ENCODE measurements around the gene VPS4B.
"Not testable (repeated sequence)": the region's sequence is repeated elsewhere in the genome, so short reads cannot be mapped to it uniquely, and the experiment has no call there.

Gene VPS4B

DNA sequence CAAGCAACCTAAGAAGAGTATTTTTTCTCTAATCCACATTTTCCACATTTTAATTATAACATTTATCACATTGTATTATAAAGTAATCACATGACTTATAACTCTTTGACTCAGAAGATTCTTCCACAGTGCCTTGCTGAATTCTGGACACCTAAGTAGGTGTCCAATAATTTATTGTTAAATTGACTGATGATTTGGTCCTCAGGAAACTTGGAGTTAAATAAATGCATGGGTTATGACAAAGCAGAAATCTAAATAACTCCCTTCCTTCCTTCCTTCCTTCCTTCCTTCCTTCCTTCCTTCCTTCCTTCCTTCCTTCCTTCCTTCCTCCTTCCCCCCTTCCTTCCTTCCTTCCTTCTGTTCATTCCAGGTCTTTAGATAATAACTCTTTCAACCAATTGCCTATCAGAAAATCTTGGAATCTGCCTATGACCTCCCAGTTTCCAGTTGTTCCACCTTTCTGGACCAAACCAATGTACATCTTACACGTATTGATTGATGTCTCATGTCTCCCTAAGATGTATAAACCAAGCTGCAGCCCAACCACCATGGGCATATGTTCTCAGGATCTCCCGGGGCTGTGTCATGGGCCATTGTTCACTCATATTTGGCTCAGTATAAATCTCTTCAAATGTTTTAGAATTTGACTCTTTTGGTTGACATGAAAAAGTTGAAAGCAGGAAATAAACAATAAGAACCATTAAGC, 44.8 kb downstream of the VPS4B start:
- no peak for DNase-seq (ENCODE audit: low read depth, low spot score)
- H3K27ac ChIP-seq: no peak overlapping the region

DNA sequence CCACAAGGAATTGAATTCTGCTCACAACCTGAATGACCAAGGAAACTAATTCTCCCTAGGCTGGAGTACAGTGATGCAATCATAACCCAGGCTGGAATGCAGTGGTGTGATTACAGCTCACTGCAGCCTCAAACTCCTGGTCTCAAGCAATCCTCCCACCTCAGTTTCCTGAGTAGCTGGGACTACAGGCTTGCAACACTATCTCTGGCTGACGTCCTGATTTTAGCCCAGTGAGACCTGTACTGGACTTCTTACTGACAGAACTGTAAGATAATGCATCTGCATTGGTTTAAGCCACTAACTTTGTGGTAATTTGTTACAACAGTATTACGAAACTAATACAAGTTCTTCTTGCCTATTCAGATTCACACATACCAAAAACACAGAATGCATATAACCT, 45.7 kb downstream of the VPS4B start:
- DNase-seq (ENCODE audit: low read depth, low spot score): no peak
- H3K27ac ChIP-seq: no peak overlapping the region

DNA sequence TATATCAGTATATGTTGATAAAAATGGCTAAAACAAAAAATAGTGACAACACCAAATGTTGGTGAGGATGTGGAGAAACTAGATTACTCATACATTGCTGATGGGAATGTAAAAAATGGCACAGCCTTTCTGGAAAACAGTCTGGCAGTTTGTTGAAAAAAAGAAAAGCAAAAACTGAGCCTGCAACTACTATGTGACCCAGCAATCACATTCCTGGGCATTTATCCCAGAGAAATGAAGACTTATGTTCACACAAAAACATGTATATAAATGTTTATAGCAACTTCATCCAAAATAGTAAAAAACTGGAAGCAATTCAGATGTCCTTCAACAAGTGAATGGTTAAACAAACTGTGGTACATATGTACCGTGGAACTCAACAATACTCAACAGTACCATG, 47.7 kb downstream of the VPS4B start:
- no peak overlapping the region for H3K27ac ChIP-seq
- no peak for DNase-seq (ENCODE audit: low read depth, low spot score)

DNA sequence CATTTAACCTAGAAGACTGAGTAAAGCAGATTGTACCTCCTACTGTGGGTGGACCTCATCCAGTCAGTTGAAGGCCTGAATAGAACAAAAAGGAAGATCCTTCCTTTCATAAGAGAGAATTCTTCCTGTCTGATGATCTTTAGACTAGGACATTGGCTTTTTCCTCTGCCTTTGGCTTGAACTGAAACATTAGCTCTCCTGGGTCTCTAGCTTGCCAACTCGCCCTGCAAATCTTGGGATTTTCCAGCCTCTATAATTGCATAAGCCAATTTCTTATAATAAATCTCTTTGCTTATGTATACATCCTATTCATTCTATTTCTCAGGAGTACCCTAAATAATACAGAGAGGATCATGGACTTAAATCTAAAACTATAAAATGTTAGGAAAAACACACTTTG, 49.1 kb downstream of the VPS4B start:
- no peak overlapping the region for H3K27ac ChIP-seq
- no peak for DNase-seq (ENCODE audit: low read depth, low spot score)

DNA sequence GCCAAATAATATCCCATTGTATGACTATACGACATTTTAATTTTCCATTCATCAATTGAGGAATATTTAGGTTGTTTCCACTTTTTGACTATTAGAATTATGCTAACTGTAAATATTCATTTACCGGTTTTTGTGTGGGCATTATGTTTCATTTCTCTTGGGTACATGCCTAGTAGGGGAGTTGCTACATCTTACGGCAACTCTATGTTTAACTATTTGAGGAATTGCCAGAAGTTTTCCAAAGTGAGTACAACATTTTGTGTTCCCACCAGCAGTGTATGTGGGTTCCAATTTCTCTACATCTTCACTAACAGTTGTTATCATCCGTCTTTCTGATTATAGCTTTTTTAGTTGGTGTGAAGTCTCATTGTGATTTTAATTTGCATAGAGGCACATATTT, 53.7 kb downstream of the VPS4B start:
- no peak overlapping the region for H3K27ac ChIP-seq
- DNase-seq (ENCODE audit: low read depth, low spot score): no peak

DNA sequence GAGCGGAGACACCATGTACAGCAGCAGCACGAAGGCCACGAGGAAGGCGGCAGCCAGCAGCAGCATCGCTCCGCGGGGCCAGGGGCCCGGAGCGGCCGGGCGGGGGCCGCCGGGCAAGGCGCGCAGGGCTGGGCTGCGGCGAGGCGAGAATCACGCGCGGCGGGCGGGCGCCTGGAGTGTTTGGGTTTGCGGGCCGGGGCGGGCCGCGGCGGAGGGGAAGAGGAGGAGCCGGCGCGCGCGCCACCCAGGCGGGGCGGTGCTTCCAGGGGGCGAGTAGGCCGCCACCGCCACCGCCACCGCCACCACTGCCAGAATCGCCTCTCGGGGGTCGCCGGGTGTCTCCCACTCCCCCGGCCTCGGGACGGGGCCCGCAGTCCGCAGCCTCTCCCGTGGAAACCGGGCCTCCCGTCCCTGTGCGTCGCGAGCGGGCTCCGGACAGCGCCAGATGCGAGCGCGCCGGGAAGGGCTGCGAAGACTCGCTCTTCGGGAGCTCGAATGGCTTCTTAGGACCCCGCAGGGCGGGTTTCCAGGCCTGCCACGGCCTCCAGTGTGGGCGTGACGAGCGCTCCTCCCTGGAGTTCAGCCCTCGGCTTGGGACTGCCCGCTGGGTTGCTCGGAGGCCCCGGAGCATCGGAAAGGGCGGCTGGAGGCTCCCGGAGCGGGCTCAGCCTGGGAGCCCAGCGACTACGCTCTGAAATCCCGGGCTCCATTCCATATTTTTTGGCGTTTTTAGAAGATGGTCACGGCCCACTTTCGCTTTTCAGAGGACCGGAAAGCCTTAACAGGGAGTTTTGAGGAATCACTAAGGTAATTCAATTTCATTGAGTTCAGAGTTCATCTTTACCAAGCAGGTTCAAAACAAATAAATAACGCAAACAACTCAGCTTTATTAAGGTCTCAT, 55.0 kb downstream of the VPS4B start, which contains the start of gene KDSR:
Gene KDSR, minus strand, starts transcription at position 154 of the 901 bp plus-strand sequence. Its CDS starts 88 bp downstream, at position 66.
- peak; percentile 90 for DNase-seq (ENCODE audit: low read depth, low spot score)
- peak within 1 kb of the TSS; percentile 90 for H3K27ac ChIP-seq

DNA sequence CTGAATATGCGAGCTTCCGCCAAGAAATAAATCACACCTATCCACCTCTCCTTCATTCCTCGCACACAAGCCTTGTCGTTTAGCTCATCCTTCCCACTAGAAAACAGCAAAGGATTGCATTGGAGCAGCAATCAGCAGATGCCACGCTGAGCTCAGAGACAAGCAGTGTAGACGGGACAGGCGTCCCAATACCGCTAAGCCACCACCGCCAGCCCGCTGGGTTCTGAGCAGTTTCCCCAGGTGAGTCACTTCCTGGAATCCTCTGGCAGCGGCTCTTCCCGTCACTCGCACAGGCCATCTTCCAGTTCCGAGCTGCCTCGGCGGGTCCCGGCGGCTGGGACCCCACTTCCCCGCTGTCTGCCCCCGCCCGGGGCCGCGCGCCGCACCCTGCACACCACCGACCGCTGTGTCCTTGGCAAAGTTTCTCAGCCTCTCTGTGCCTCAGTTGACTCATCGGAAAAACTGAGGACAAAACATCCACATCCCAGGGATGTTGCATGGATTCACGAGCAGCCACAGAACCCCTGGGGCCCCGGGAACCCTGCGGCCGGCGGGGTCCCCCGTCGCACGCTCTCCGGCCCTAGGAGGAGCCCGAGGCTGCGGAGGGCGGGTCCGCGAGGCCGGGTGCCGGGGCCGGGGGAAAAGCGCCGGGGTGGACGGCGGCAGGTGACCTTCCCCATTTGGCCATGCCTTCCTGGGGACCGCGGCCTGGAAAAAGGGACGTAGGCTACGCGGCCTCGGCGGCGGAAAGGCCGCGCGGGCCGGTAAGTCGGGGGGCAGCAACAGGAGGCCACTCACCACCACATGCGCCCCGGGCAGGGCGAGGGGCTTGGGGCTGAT, 55.8 kb downstream of the VPS4B start:
- peak overlapping the region; percentile 90 for H3K27ac ChIP-seq
- DNase-seq (ENCODE audit: low read depth, low spot score): peak; percentile 24

DNA sequence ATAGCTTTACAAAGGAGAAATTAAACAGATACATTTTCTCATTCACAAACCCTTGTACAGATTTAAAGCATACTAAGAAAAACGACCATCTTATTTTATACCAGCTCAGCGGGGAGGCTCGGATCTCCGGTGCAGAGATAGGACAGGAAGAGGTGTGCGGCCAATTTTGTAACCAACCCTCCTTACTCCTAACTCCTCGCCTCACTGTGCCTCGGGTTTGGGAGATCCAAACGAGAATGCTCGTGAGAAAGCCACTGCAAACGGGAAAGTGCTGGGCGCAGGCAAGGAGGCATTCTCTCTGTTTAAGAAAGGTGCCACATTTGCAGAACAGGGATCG, 56.4 kb downstream of the VPS4B start:
- no peak for DNase-seq (ENCODE audit: low read depth, low spot score)
- peak overlapping the region; percentile 90 for H3K27ac ChIP-seq

DNA sequence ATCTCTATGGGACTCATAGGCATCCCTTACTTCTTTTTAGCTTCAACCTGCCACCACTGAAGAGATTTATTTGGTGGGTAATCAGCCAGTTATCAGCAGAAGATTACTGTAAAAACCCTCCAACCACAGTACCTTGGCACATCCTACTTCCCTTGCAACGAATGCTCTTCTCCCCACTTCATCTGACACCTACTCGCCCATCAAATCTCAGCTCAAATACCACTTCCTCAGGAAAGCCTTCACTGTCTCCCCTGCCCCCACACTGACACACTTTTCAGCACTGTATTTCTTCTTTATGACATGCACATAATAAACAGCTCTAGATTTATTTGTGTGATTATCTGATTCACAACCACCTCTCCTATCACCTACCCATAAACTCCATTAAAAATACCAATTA, 58.3 kb downstream of the VPS4B start:
- H3K27ac ChIP-seq: no peak overlapping the region
- no peak for DNase-seq (ENCODE audit: low read depth, low spot score)

DNA sequence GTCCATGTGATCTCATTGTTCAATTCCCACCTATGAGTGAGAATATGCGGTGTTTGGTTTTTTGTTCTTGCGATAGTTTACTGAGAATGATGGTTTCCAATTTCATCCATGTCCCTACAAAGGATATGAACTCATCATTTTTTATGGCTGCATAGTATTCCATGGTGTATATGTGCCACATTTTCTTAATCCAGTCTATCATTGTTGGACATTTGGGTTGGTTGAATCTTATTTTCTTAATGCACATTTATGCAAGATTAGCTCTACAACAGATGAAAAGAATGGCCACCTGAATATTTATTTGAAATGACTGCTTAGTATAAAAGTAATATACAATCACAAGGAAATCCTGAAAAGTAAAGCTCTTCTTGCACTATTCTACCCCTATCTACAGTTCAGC, 58.9 kb downstream of the VPS4B start:
- not testable (repeated sequence) for H3K27ac ChIP-seq; DNase-seq (ENCODE audit: low read depth, low spot score)

DNA sequence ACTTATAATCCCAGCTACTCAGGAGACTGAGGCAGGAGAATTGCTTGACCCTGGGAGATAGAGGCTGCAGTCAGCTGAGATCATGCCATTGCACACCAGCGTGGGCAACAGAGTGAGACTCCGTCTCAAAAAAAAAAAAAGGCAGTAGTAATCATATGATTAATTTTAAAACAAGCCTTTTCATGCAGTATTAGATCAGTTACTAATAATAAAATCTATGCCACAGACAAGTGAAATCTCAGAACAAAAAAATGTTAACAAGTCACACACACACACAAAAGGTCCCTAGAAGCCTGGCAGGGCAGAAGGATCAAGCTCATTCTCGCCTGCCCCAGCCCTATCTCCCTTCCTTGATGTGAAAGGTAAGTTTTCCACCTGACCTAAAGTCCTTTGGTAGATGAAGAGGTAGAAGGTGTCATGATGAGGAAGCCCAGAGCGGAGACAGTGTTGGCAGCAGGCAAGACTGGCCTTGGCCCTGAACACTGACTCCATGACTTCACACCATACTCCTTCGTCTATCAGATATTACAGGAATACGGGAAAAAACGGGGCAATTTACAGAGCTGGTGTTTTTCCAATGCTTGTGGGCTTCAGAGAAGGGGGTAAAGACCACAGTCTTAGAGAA, 65.9 kb downstream of the VPS4B start:
- DNase-seq (ENCODE audit: low read depth, low spot score): no peak
- no peak overlapping the region for H3K27ac ChIP-seq

DNA sequence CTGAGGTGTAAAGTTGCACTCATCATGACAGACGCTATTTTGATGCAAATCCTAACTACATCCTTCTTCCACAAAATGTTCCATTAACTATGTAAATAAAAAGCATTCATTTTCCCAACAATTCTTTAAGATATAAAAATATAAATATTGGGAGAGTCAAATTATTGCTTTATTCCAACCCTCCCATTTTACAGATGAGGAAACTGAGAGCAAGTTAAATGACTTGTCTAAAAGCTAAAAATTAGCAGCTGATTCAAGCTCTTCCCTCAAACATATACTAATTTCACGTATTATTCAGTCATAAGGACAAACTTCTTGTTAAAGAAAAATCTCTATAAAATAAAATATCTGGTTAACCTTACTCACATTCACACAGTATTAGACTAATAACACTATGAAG, 72.0 kb downstream of the VPS4B start:
- no peak overlapping the region for H3K27ac ChIP-seq
- DNase-seq (ENCODE audit: low read depth, low spot score): no peak

DNA sequence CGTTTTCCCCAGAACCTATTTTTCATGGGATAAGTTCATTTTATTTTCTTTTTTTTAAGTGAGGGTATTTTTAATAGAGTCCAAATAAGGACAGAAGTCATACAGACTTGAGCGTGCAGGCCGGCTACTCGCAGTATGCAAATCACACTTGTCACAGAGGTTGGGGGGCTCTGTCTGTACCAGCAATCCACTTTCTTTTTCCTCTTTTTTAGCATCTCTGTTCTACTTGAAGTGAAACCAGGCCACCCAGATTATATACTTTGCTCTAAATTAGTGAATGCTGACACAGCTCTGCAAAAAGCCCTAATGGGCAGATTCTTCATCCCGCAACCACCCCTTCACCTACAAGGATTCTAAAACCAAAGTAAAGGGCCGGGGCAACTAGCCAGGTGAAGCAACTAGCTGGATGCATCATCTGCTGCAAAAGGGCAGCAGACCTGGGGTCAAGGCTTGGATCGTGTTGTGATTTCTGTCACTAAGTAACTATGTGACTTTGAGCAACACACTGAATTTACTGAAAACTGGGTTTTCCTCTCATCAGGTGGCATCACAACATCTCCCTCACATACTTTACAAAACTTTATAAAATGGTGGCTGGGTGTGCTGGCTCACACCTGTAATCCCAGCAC, 73.7 kb downstream of the VPS4B start:
- DNase-seq (ENCODE audit: low read depth, low spot score): no peak
- H3K27ac ChIP-seq: peak overlapping the region; percentile 98

DNA sequence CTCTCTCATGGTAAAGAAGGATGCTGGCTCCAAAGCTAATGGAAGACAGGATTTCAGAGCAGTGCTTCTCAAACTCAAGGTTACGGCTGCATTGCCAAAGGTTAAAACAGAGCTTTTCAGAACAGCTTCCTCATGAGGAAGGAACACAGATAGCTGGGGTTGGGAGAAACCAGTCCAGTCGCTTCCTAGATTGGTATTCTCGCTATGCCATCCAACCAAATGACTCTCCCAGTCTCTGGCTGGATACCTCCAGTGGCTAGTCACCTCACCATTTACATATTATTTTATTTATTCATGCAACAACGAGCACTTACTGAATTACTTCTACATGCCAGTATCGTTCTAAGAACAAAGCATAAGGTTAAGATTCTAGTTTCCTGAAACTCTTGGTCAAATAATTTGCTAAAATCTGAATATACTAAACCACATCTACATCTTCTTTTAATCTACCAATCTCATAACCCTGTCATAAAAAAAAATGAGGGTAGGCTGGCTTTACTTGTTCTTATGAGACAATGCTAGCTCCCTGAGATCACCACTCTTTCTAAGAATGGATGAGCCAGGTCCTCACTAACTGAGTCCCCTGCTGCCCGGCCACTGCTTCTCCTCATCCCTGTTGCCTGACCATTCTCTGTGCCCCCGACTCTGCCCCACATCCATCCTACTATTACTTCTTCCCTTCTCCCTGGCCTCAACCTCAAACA, 75.6 kb downstream of the VPS4B start:
- peak overlapping the region; percentile 98 for H3K27ac ChIP-seq
- peak; percentile 83 for DNase-seq (ENCODE audit: low read depth, low spot score)

DNA sequence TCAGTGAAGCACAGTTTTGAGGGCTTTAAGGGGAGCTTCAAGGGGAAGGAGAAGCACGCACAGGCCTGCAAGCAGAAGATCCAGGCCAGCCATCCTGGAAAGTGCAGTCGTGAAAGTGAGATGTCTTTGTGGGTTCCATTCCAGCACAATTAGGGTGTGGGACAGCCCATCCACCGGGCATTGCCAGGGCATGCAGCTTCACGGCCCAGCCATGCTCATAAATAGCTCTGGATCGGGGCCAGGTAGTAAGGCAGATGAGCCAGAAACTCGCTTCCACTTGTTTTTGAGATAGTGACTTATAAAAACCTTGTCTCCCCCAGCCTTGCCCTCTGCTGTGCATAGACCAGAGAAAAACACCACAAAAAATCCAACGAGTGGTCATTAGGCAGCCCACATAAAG, 76.2 kb downstream of the VPS4B start:
- DNase-seq (ENCODE audit: low read depth, low spot score): peak; percentile 87
- peak overlapping the region; percentile 98 for H3K27ac ChIP-seq

DNA sequence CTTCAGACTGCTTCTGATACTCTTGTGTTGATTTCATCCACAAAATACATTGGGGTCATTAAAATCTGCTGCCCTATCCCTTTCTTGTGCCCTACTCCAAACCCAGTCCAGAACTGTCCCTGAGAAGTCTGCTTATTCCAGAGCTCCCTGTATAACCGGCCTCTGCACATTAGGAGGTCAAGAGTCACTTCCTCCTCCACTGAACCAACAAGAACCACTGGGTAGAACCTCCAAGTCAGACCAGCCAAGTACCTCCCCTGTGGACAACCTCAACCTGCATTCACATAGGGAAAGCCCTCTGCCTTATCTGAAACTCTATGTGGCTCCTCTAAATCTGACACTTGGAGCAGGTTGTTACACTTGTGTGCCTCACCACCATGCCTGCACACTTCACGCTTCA, 77.4 kb downstream of the VPS4B start:
- DNase-seq (ENCODE audit: low read depth, low spot score): no peak
- peak overlapping the region; percentile 98 for H3K27ac ChIP-seq

DNA sequence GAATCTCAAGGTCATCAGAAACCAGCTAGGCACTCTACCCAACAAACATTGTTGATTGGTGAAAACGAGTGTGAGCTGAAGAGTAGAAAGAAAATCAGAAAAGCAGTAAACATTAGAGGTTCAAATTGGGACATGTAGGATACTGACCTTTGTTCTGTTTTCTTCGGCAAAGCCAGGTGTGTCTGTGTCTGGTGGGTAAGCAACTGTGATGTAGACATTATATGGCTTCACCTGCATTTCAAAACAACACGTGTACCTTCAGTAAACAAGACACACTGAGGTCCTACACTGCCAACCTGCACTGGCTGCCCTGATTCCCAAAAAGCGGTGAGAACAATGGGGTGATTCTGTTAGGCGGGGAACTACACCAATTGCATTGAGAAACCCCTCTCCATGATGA, 78.0 kb downstream of the VPS4B start:
- H3K27ac ChIP-seq: no peak overlapping the region
- DNase-seq (ENCODE audit: low read depth, low spot score): no peak

DNA sequence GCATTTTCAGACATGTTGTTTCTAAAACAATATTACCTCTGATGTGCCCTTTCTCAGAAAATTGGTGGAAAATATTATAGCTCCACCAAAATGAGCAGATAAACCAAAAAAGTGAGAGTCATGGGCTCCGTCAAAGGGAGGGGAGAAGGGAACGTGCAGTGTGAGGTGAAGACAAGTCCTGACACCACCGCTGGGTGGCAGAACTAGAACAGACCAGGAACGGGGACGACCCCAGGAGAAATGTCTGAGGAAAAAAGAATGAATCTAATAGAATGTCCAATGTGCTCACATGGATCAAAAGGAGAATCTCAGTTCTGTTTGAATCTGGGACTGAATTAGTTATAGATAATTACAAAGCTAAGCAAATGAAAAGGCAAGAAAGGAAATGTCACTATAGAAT, 80.1 kb downstream of the VPS4B start:
- DNase-seq (ENCODE audit: low read depth, low spot score): no peak
- no peak overlapping the region for H3K27ac ChIP-seq

DNA sequence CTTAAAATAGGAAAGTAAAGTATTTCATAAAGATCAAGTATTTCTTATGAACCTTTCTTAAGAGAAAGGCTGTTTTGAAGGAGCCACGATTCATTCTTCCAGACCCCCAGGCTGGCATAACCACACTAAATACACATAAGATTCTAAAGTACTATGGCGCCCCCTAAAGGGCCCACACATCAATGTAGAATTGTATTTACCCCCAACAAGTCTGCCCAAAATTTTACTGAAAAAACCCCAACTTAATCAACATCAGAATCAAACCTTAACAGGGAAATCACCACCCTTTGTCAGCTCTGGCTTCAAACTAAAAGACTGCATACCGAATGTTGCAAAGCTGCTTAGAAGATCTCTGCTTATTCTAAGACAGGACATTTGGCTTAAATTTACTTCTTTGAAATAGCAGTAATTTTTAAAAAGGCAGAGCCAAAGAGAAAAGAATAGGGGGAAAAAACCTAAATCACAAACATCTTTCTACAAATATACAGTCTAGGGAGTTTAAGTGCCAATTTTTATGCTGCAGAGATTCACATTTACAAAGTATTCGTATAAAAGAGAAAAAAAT, 82.3 kb downstream of the VPS4B start:
- no peak overlapping the region for H3K27ac ChIP-seq
- DNase-seq (ENCODE audit: low read depth, low spot score): no peak
